Vagina (tissue), 2 donors: ENCODE data around the gene BMAL1. TPM values are rescaled to one million over a fixed set of nuclear protein-coding genes. Genes with fewer than 3 reads are reported as not detected.

ENCODE experiments used
- DNase-seq, 2 donors: peaks; one replicate each; pipeline ENCODE4 v3.0.0-alpha.2; 2017; ENCODE audit errors: extremely low spot score in 2 of 2
- H3K27ac ChIP-seq: fragments of 200-600 bp; sonication (generic); one replicate; pipeline ENCODE4 v1.5.1; 2019
- H3K27me3 ChIP-seq: fragments of 200-600 bp; sonication (generic); one replicate; pipeline ENCODE4 v1.5.1; 2019
- H3K36me3 ChIP-seq, 2 donors: fragments of 200-600 bp; sonication (generic); one replicate each; pipeline ENCODE4 v1.5.1; 2017 to 2019
- H3K4me1 ChIP-seq: fragments of 200-600 bp; sonication (generic); one replicate; pipeline ENCODE4 v1.5.1; 2019
- H3K4me3 ChIP-seq, 2 donors: fragments of 200-600 bp; sonication (generic); 1 replicate in 1 of 2; 2 replicates in 1 of 2; pipeline ENCODE4 v1.5.1; 2016 to 2019
- H3K9me3 ChIP-seq: fragments of 200-600 bp; sonication (generic); one replicate; pipeline ENCODE4 v1.5.1; 2019
- CTCF ChIP-seq, 3 experiments: fragments of 450-650 bp in 2 of 3; fragments of 200-600 bp in 1 of 3; sonication (generic) in 1 of 3; IDR thresholded peaks; one replicate each; pipeline ENCODE4 v1.5.1; 2017 to 2019; ENCODE audit warnings: antibody characterized with exemption in 3 of 3, mild to moderate bottlenecking in 2 of 3, moderate library complexity in 2 of 3
- POLR2A ChIP-seq, 2 donors: fragments of 450-650 bp; IDR thresholded peaks; one replicate each; pipeline ENCODE4 v1.6.1; 2017; ENCODE audit warnings: antibody characterized with exemption in 2 of 2, mild to moderate bottlenecking in 2 of 2, moderate library complexity in 2 of 2
- POLR2AphosphoS5 ChIP-seq, 2 donors: sonication (generic); formaldehyde crosslinking; IDR thresholded peaks; one replicate each; pipeline ENCODE4 v1.9.0; 2017; ENCODE audit warnings: antibody characterized with exemption in 2 of 2, mild to moderate bottlenecking in 2 of 2, low read depth in 1 of 2; ENCODE audit not compliant: insufficient read depth in 1 of 2
- intact Hi-C: fragments of 100-400 bp; cut with DNase I; formaldehyde crosslinking; loops from one replicate; pipeline ENCODE4 v1.15.1; 2023
- total RNA-seq: library from RNA; depleted of rRNA; stranded (reverse); fragments of >200 nt; gene quantifications from one replicate; pipeline ENCODE4 v1.2.3, GENCODE V29; 2016

BMAL1 gene
- total RNA-seq, 1 donor from 2014 or later = 44.0 TPM

GRCh38 chr11:13297308-13297916 lies 19.8 kb downstream of the BMAL1 start:
- Histone ChIP-seq H3K4me3 (no peak overlapping the region), H3K27ac (no peak overlapping the region), H3K4me1 (peaks cover 71% of the 10 kb centered on the region), H3K27me3 (no peaks in the 10 kb centered on the region), H3K36me3 (no peaks in the 10 kb centered on the region), H3K9me3 (no peaks in the 10 kb centered on the region)
- no peak for DNase-seq
- TF ChIP-seq CTCF (IDR thresholded peaks at IDR 0.05) (no peak), POLR2AphosphoS5 (IDR thresholded peaks at IDR 0.05; ENCODE audit: insufficient read depth in 1 of 2, low read depth in 1 of 2) (no peak), POLR2A (IDR thresholded peaks at IDR 0.05) (no peak)
- intact Hi-C loops = no loop called here

- Histone ChIP-seq H3K4me1 (peaks cover 74% of the 10 kb centered on the region), H3K4me3 (no peak overlapping the region), H3K27me3 (no peaks in the 10 kb centered on the region), H3K9me3 (no peaks in the 10 kb centered on the region), H3K36me3 (no peaks in the 10 kb centered on the region), H3K27ac (no peak overlapping the region)
- DNase-seq = no peak
- TF ChIP-seq POLR2A (IDR thresholded peaks at IDR 0.05) (no peak), POLR2AphosphoS5 (IDR thresholded peaks at IDR 0.05; ENCODE audit: insufficient read depth in 1 of 2, low read depth in 1 of 2) (no peak), CTCF (IDR thresholded peaks at IDR 0.05) (no peak)
- intact Hi-C loops = no loop called here
These were observed 20.3 kb downstream of the BMAL1 start for GRCh38 chr11:13297917-13298356.

DNA sequence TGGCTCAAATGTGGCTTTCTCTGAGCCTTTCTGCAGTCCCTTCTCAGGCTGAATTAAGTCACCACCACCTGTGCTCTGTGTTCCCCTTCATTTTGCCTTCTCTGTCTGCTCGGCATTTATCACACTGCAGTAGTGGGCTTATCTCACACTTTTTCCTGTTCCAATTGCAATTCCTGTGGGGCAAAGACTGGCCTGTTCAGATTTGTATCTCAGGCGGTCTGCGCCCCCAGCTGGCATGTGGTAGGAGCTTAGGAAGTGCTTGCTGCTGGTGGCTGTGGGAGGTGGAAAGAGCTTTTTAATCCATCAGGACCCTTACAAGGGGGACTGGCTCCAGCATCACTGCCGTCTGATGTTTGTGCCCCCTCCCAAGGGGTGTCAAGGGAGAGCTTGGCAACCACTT lies 21.2 kb downstream of the BMAL1 start:
- peaks cover 78% of the 10 kb centered on the region for H3K4me1 ChIP-seq
- no peak overlapping the region for H3K4me3 ChIP-seq
- no peaks in the 10 kb centered on the region for H3K9me3 ChIP-seq
- no peak overlapping the region for H3K27ac ChIP-seq
- no peaks in the 10 kb centered on the region for H3K27me3 ChIP-seq
- no peak for DNase-seq
- no peak for TF ChIP-seq CTCF (IDR thresholded peaks at IDR 0.05)
- TF ChIP-seq POLR2AphosphoS5 (IDR thresholded peaks at IDR 0.05; ENCODE audit: insufficient read depth in 1 of 2, low read depth in 1 of 2) = no peak
- no peak for TF ChIP-seq POLR2A (IDR thresholded peaks at IDR 0.05)
- no peaks in the 10 kb centered on the region for H3K36me3 ChIP-seq
- intact Hi-C loops = no loop called here

GRCh38 chr11:13301522-13301921 lies 23.9 kb downstream of the BMAL1 start:
- DNase-seq = no peak
- peaks cover 80% of the 10 kb centered on the region for H3K4me1 ChIP-seq
- H3K27me3 ChIP-seq = no peaks in the 10 kb centered on the region
- no peak overlapping the region for H3K4me3 ChIP-seq
- no peak overlapping the region for H3K27ac ChIP-seq
- no peaks in the 10 kb centered on the region for H3K36me3 ChIP-seq
- intact Hi-C loops = no loop called here
- TF ChIP-seq POLR2A (IDR thresholded peaks at IDR 0.05) = no peak
- TF ChIP-seq POLR2AphosphoS5 (IDR thresholded peaks at IDR 0.05; ENCODE audit: insufficient read depth in 1 of 2, low read depth in 1 of 2) = no peak
- no peak for TF ChIP-seq CTCF (IDR thresholded peaks at IDR 0.05)
- no peaks in the 10 kb centered on the region for H3K9me3 ChIP-seq

GRCh38 chr11:13302420-13302958 lies 24.9 kb downstream of the BMAL1 start:
- Histone ChIP-seq H3K36me3 (no peaks in the 10 kb centered on the region), H3K9me3 (no peaks in the 10 kb centered on the region), H3K27me3 (no peaks in the 10 kb centered on the region), H3K4me1 (peaks cover 79% of the 10 kb centered on the region), H3K4me3 (no peak overlapping the region), H3K27ac (no peak overlapping the region)
- DNase-seq = no peak
- intact Hi-C loops = no loop called here
- TF ChIP-seq POLR2AphosphoS5 (IDR thresholded peaks at IDR 0.05; ENCODE audit: insufficient read depth in 1 of 2, low read depth in 1 of 2) (no peak), CTCF (IDR thresholded peaks at IDR 0.05) (no peak), POLR2A (IDR thresholded peaks at IDR 0.05) (no peak)
